ENCODE measurements around the gene PLPP7. TPM values are rescaled to one million over a fixed set of nuclear protein-coding genes. Genes with fewer than 3 reads are reported as not detected.

PLPP7 gene
- total and polyA plus RNA-seq, 2 donors from 2014 or later = 4.0 to 5.5 TPM

GRCh38 chr9:131306397-131307004, 17.0 kb downstream of the PLPP7 start:
- FAIRE-seq = no peak
- intact Hi-C loops (cut with DNase I) = no loop called here
- Histone ChIP-seq H3K27ac (ENCODE audit: low read depth in 2 of 2, low read length in 2 of 2) (no peak overlapping the region), H3K36me3 (ENCODE audit: control insufficient read depth in 2 of 3, insufficient read depth in 3 of 3, low read length in 3 of 3) (no peaks in the 10 kb centered on the region), H3K9me3 (ENCODE audit: control insufficient read depth in 2 of 3, insufficient read depth in 1 of 3, low read length in 3 of 3) (no peaks in the 10 kb centered on the region), H3K9ac (ENCODE audit: low read length in 3 of 3) (no peak overlapping the region), H3K4me1 (ENCODE audit: control insufficient read depth in 2 of 3, insufficient read depth in 2 of 3, low read depth in 1 of 3, low read length in 3 of 3) (peaks cover 0 to 2% (median 0%) of the 10 kb centered on the region in 3 donors), H3K4me3 (ENCODE audit: low read length in 3 of 3) (no peak overlapping the region), H3K27me3 (ENCODE audit: control insufficient read depth, insufficient read depth, low read length) (no peaks in the 10 kb centered on the region)
- TF ChIP-seq, protein P1, sequence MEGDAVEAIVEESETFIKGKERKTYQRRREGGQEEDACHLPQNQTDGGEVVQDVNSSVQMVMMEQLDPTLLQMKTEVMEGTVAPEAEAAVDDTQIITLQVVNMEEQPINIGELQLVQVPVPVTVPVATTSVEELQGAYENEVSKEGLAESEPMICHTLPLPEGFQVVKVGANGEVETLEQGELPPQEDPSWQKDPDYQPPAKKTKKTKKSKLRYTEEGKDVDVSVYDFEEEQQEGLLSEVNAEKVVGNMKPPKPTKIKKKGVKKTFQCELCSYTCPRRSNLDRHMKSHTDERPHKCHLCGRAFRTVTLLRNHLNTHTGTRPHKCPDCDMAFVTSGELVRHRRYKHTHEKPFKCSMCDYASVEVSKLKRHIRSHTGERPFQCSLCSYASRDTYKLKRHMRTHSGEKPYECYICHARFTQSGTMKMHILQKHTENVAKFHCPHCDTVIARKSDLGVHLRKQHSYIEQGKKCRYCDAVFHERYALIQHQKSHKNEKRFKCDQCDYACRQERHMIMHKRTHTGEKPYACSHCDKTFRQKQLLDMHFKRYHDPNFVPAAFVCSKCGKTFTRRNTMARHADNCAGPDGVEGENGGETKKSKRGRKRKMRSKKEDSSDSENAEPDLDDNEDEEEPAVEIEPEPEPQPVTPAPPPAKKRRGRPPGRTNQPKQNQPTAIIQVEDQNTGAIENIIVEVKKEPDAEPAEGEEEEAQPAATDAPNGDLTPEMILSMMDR (IDR thresholded peaks at IDR 0.05; ENCODE audit: borderline replicate concordance, extremely low read depth, insufficient read depth) = no peak
- DNase-seq = no peak

- DNase-seq (no peak), FAIRE-seq (no peak)
- TF ChIP-seq, protein P1 (IDR thresholded peaks at IDR 0.05; ENCODE audit: borderline replicate concordance, extremely low read depth, insufficient read depth) = no peak
- Histone ChIP-seq H3K9ac (ENCODE audit: low read length in 3 of 3) (no peak overlapping the region), H3K27me3 (ENCODE audit: control insufficient read depth, insufficient read depth, low read length) (no peaks in the 10 kb centered on the region), H3K4me3 (ENCODE audit: low read length in 3 of 3) (no peak overlapping the region), H3K27ac (ENCODE audit: low read depth in 2 of 2, low read length in 2 of 2) (no peak overlapping the region), H3K9me3 (ENCODE audit: control insufficient read depth in 2 of 3, insufficient read depth in 1 of 3, low read length in 3 of 3) (no peaks in the 10 kb centered on the region), H3K36me3 (ENCODE audit: control insufficient read depth in 2 of 3, insufficient read depth in 3 of 3, low read length in 3 of 3) (no peaks in the 10 kb centered on the region), H3K4me1 (ENCODE audit: control insufficient read depth in 2 of 3, insufficient read depth in 2 of 3, low read depth in 1 of 3, low read length in 3 of 3) (peaks cover 0 to 2% (median 0%) of the 10 kb centered on the region in 3 donors)
- intact Hi-C loops (cut with DNase I) = no loop called here
Observed at GRCh38 chr9:131307974-131308373, 18.5 kb downstream of the PLPP7 start.

- Histone ChIP-seq H3K27ac (ENCODE audit: low read depth in 2 of 2, low read length in 2 of 2) (no peak overlapping the region), H3K4me3 (ENCODE audit: low read length in 3 of 3) (no peak overlapping the region), H3K4me1 (ENCODE audit: control insufficient read depth in 2 of 3, insufficient read depth in 2 of 3, low read depth in 1 of 3, low read length in 3 of 3) (peaks cover 0 to 2% (median 0%) of the 10 kb centered on the region in 3 donors), H3K27me3 (ENCODE audit: control insufficient read depth, insufficient read depth, low read length) (no peaks in the 10 kb centered on the region), H3K9ac (ENCODE audit: low read length in 3 of 3) (no peak overlapping the region), H3K9me3 (ENCODE audit: control insufficient read depth in 2 of 3, insufficient read depth in 1 of 3, low read length in 3 of 3) (no peaks in the 10 kb centered on the region), H3K36me3 (ENCODE audit: control insufficient read depth in 2 of 3, insufficient read depth in 3 of 3, low read length in 3 of 3) (no peaks in the 10 kb centered on the region)
- no peak for DNase-seq
- intact Hi-C loops (cut with DNase I) = no loop called here
- no peak for FAIRE-seq
- TF ChIP-seq, protein P1 (IDR thresholded peaks at IDR 0.05; ENCODE audit: borderline replicate concordance, extremely low read depth, insufficient read depth) = no peak
Observed at GRCh38 chr9:131308452-131308851, 18.9 kb downstream of the PLPP7 start.
